Calu3 (cell line): ENCODE results near the gene GFPT1. TPM values are rescaled to one million over a fixed set of nuclear protein-coding genes. Genes with fewer than 3 reads are reported as not detected.

ENCODE experiments used
- BruUV-seq: library from RNA; stranded (reverse); fragments of 400-500 nt; replicated peaks from 2 replicates; lab custom pipeline; 2021; lab: Mats Ljungman, UMichigan
- CTCF ChIA-PET: fragments of 300-600 bp; sonication (Branson Sonifier 250); formaldehyde crosslinking; loops from one replicate; lab custom pipeline; 2022; ENCODE audit warnings: antibody characterized with exemption; lab: Charles Lee
- DNase-seq: peaks from one replicate; pipeline ENCODE4 v3.0.0; 2022
- H3K27ac Mint-ChIP-seq: one replicate; pipeline ENCODE4 v1.8.0; 2022; ENCODE audit warnings: mixed read lengths; ENCODE audit not compliant: unreplicated experiment
- H3K27me3 Mint-ChIP-seq: one replicate; pipeline ENCODE4 v1.8.0; 2022; ENCODE audit warnings: mixed read lengths; ENCODE audit not compliant: unreplicated experiment
- H3K36me3 Mint-ChIP-seq: one replicate; pipeline ENCODE4 v1.8.0; 2022; ENCODE audit warnings: mild to moderate bottlenecking, moderate library complexity, mixed read lengths; ENCODE audit not compliant: insufficient read depth, unreplicated experiment
- H3K4me1 Mint-ChIP-seq: one replicate; pipeline ENCODE4 v1.8.0; 2022; ENCODE audit warnings: mild to moderate bottlenecking, low read depth, mixed read lengths; ENCODE audit not compliant: unreplicated experiment
- H3K4me3 Mint-ChIP-seq: one replicate; pipeline ENCODE4 v1.8.0; 2022; ENCODE audit warnings: mild to moderate bottlenecking, low read depth, moderate library complexity, mixed read lengths; ENCODE audit not compliant: unreplicated experiment
- H3K9me3 Mint-ChIP-seq: one replicate; pipeline ENCODE4 v1.8.0; 2022; ENCODE audit warnings: low read depth, mixed read lengths; ENCODE audit not compliant: unreplicated experiment
- intact Hi-C: fragments of 100-400 bp; cut with micrococcal nuclease; formaldehyde crosslinking; loops from one replicate; pipeline ENCODE4 v1.10.0; 2022; ENCODE audit not compliant: unreplicated experiment
- total RNA-seq: library from RNA; stranded (reverse); gene quantifications from 2 replicates; pipeline ENCODE4 v1.2.3, GENCODE V29; 2022
- TF ChIP-seq, protein P1 (sequence below): fragments of 200-600 bp; IDR thresholded peaks from one replicate; pipeline ENCODE4 v1.8.0; 2022; ENCODE audit warnings: antibody characterized with exemption; ENCODE audit not compliant: unreplicated experiment

The GFPT1 gene
- total RNA-seq, 1 experiment from 2014 or later: 98.0 TPM

DNA sequence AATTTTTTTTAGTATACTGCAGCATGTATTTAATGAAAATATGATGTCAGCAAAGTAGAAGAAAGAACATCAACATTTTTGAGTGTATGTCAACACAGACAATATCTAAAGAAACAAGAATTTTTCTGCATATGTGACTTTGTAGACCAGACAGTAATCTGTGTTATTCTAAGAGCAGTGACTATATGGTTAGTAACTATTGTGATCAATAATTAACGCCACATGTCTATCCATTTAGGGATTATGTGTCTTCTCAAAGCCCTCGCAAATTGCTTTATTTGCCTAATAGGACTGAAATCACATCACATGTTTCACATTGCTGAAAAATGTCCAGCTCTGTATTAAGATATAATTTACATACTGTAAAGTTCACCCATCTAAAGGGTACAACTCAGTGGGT lies 107.8 kb downstream of the GFPT1 start:
- peaks cover 8% of the 10 kb centered on the region for H3K4me1 Mint-ChIP-seq
- intact Hi-C loops: no loop called here
- no peaks in the 10 kb centered on the region for H3K9me3 Mint-ChIP-seq
- no peak for DNase-seq
- CTCF ChIA-PET: no interaction called here
- no TSS peak for BruUV-seq
- no peaks in the 10 kb centered on the region for H3K36me3 Mint-ChIP-seq
- no peak overlapping the region for H3K27ac Mint-ChIP-seq
- no peak overlapping the region for H3K4me3 Mint-ChIP-seq
- peaks cover 59% of the 10 kb centered on the region for H3K27me3 Mint-ChIP-seq
- TF ChIP-seq, protein P1, sequence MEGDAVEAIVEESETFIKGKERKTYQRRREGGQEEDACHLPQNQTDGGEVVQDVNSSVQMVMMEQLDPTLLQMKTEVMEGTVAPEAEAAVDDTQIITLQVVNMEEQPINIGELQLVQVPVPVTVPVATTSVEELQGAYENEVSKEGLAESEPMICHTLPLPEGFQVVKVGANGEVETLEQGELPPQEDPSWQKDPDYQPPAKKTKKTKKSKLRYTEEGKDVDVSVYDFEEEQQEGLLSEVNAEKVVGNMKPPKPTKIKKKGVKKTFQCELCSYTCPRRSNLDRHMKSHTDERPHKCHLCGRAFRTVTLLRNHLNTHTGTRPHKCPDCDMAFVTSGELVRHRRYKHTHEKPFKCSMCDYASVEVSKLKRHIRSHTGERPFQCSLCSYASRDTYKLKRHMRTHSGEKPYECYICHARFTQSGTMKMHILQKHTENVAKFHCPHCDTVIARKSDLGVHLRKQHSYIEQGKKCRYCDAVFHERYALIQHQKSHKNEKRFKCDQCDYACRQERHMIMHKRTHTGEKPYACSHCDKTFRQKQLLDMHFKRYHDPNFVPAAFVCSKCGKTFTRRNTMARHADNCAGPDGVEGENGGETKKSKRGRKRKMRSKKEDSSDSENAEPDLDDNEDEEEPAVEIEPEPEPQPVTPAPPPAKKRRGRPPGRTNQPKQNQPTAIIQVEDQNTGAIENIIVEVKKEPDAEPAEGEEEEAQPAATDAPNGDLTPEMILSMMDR: no peak

DNA sequence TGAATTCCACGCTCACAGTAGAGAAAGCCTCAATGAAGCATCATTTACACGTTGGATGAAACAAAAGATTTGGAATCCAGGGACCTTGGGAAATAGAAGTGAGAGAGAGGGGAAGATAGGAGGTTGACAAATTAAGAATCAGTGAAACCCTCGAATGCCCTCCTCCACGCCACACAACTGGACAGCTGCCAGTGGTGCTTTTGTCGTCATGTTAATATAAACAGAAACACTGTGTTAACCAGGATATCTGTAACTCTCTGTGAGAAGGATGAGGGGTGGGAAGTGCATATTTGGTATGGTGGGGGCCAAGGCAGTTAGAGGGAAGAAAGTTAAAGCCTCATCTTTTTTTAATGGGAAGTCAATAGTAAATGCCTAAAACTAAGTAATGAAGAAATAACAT lies 108.7 kb downstream of the GFPT1 start:
- TF ChIP-seq, protein P1: no peak
- Mint-ChIP-seq H3K4me3 (no peak overlapping the region), H3K36me3 (no peaks in the 10 kb centered on the region), H3K4me1 (peaks cover 8% of the 10 kb centered on the region), H3K27ac (no peak overlapping the region), H3K9me3 (no peaks in the 10 kb centered on the region), H3K27me3 (peaks cover 68% of the 10 kb centered on the region)
- DNase-seq: no peak
- no TSS peak for BruUV-seq
- CTCF ChIA-PET: no interaction called here
- intact Hi-C loops: no loop called here

DNA sequence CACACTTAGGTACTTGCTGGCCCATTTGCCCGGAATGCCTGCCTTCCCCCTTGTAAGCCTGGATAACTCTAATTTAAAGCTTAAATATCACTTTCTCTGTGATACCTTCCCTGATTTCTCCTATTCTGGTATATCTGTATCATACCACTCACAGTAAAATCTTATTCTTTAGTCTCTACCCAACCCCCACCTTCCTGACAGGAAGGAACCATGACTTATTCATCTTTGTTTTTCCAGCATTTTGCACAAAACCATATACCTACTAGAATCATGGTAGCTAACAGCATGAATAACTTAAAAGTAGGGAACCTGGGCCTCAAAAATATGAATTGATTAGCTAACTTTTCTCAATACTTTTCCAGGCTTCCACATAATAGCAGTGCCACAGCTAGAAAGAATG lies 111.5 kb downstream of the GFPT1 start:
- Mint-ChIP-seq H3K4me1 (peaks cover 8% of the 10 kb centered on the region), H3K27me3 (peaks cover 86% of the 10 kb centered on the region), H3K27ac (no peak overlapping the region), H3K4me3 (no peak overlapping the region), H3K9me3 (no peaks in the 10 kb centered on the region), H3K36me3 (no peaks in the 10 kb centered on the region)
- CTCF ChIA-PET: interaction anchor here (0.5 kb wide), 1 partner anchor 1037 kb away, joined by 3 read pairs; no protein-coding TSS in a partner anchor
- BruUV-seq: no TSS peak
- TF ChIP-seq, protein P1: no peak
- intact Hi-C loops: no loop called here
- no peak for DNase-seq

DNA sequence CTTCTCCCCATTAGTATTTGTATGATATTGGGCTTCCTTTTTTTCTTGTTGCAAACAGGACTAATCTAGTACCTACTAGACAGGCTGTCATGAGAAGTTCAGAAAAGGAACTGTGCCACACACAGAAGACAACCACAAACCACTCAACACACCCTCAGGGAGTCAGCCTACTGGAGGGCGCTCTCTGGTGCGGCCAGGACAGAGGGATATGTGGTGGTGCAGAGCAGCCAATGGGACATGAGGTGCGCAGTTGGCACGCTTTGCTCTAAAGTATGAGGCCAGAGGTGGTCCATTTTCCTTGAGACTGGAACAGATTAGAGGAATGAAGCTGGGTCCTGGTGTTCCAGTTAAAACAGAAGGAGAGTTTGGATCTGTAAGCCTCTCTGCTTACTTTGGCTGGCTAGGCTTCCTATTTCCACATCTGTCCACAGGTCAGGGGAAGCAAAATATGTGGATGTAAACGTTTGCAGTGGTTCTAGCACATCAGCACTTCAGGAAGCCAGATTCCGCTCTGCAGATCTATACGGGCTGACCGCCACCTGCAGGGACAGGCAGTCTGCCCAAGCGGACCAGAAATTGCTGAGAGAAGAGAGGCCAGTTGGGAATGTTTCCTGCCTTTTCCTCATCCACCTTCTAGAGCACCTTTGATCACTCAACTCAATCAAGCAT lies 114.1 kb downstream of the GFPT1 start:
- Mint-ChIP-seq H3K27ac (no peak overlapping the region), H3K4me3 (no peak overlapping the region), H3K4me1 (no peaks in the 10 kb centered on the region), H3K36me3 (no peaks in the 10 kb centered on the region), H3K27me3 (peaks cover 81% of the 10 kb centered on the region), H3K9me3 (no peaks in the 10 kb centered on the region)
- no peak for DNase-seq
- TF ChIP-seq, protein P1: no peak
- intact Hi-C loops: no loop called here
- CTCF ChIA-PET: no interaction called here
- no TSS peak for BruUV-seq
